Progenitor cell of endocrine pancreas (in vitro differentiated cells): ENCODE results near the gene RRM1. TPM values are rescaled to one million over a fixed set of nuclear protein-coding genes. Genes with fewer than 3 reads are reported as not detected.
A peak's percentile ranks its signal among the peaks of the same experiment; 100 is the strongest.

Source experiments
- DNase-seq: peaks from one replicate; pipeline ENCODE4 v3.0.0; 2021; ENCODE audit warnings: low spot score; ENCODE audit not compliant: unreplicated experiment
- H3K27ac Mint-ChIP-seq: 2 replicates; pipeline ENCODE4 v1.8.0; 2021; ENCODE audit warnings: mild to moderate bottlenecking, moderate library complexity, mixed read lengths
- H3K27me3 Mint-ChIP-seq: 2 replicates; pipeline ENCODE4 v1.8.0; 2021; ENCODE audit warnings: mixed read lengths
- H3K36me3 Mint-ChIP-seq: 2 replicates; pipeline ENCODE4 v1.8.0; 2022; ENCODE audit warnings: mixed read lengths; ENCODE audit not compliant: insufficient read depth
- H3K4me1 Mint-ChIP-seq: 2 replicates; pipeline ENCODE4 v1.8.0; 2021; ENCODE audit warnings: low read depth, mixed read lengths
- H3K4me3 Mint-ChIP-seq: 2 replicates; pipeline ENCODE4 v1.8.0; 2021; ENCODE audit warnings: low read depth, mild to moderate bottlenecking, moderate library complexity, mixed read lengths
- H3K9me3 Mint-ChIP-seq: 2 replicates; pipeline ENCODE4 v1.8.0; 2021; ENCODE audit warnings: low read depth, mixed read lengths
- CTCF ChIP-seq: fragments of 200-600 bp; sonication (generic); IDR thresholded peaks from one replicate; pipeline ENCODE4 v1.5.0; 2021; ENCODE audit warnings: antibody characterized with exemption, mild to moderate bottlenecking; ENCODE audit not compliant: unreplicated experiment
- total RNA-seq: library from RNA; stranded (reverse); gene quantifications from 2 replicates; pipeline ENCODE4 v1.2.1, GENCODE V29; 2021

The RRM1 gene
- total RNA-seq, 1 donor from 2014 or later = 76.4 TPM

GRCh38 chr11:4187055-4187988, 92.7 kb downstream of the RRM1 start:
- TF ChIP-seq CTCF = peak; percentile 97
- no peaks in the 10 kb centered on the region for H3K36me3 Mint-ChIP-seq
- no peaks in the 10 kb centered on the region for H3K9me3 Mint-ChIP-seq
- DNase-seq = peak; percentile 95
- H3K4me3 Mint-ChIP-seq = peak overlapping the region; percentile 72
- H3K27me3 Mint-ChIP-seq = peaks cover 18% of the 10 kb centered on the region
- H3K4me1 Mint-ChIP-seq = peaks cover 11% of the 10 kb centered on the region
- peak overlapping the region; percentile 78 for H3K27ac Mint-ChIP-seq

Other genes starting within 250 kb of the RRM1 start
- gene STIM1, start 239.1 kb upstream of the RRM1 start, total RNA-seq = 27.2 and 32.7 TPM in 2 replicates